Activated naive CD4-positive, alpha-beta T cell treated with anti-CD3 and anti-CD28 coated beads, Interleukin-2, amount 10 ng/mL, durations not matched to agents 5 hours and 36 hours (primary cell): ENCODE results near the gene METTL26. TPM values are rescaled to one million over a fixed set of nuclear protein-coding genes. Genes with fewer than 3 reads are reported as not detected.

Source experiments
- total RNA-seq, 2 experiments: library from RNA; stranded (reverse); gene quantifications; one replicate each; pipeline ENCODE4 v1.2.3, GENCODE V29; 2021

METTL26 gene
- total RNA-seq, result 10 to 100 TPM; 70.0 to 70.7 TPM

DNA sequence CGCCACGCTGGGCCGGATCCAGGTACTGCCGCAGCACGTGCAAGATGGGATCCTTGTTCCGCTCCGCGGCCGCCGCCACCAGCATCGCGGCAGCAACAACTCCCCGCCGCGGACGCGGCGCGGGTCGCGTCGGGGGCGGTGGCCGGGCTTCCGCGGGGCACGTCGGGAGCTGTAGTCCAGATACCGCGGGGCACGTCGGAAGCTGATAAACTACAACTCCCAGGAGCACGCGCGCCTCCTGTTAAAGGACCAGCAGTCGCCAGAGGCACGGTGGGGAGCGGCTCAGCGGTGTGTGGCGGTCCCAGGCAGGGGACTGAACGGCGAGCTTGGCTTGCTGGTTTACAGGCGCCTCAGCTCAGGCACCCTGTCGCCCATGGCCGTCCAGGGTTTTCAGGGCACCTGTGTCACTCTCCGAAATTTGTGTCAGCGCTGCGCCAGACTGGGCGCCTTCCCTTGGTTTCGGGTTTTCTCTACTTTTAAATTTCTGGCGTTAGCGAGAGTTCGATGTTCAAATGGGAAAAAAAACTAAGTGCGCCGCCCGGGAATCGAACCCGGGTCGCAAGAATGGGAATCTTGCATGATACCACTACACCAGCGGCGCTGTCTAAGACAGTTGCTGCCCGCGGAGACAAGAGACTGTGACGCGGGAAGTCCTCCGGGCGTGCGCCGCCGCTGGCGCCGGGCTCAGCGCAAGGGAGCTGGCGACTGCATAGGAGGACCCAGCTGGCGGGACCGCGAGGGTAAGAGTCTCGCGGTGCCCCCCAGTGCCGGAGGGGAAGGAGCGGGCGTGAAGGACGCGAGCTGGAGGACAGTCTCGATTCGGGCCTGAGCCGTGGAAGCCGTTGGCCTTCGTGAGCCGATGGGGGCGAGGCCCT lies at the start of gene METTL26:
TSS of gene METTL26 (minus strand) at position 100 of the 875 bp plus-strand sequence. CDS start at position 85, 15 bp downstream.

DNA sequence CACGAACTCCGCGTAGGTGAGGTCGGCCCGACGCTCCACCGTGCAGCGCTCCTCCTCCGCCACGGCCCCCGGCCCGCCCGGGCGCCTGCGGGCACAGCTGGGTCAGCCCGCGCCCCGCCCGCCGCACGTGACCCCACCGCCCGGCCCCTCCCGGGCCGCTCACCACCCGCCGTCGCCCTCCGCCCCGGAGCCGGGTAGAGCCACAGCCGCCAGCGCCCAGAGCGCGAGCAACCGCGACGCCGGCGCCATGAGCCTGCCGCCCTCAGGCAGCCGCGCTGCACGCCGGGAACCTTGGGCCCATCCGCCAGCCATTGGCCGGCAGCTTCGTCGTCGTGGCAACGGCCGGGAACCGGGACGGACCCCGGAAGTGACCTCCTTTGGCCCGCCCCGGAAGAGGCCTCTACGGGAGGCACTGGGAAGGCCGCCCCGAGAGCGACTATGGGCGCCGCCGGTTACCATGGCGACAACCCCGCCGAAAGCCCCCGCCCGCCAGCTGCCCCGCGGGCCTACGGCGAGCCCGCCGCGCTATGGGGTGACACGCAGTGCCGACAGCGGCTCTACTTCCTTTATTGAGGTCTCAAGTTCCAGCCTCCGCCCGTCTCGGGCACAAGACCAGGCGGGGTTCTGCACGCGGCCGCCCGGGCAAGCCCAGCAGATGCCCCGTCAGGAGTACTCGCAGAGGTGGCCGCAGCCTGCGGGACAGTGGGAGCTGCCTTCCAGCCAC lies 48.1 kb upstream of the METTL26 start, which contains the start of gene JMJD8:
TSS of gene JMJD8 (minus strand) at position 264 of the 724 bp plus-strand sequence. CDS start at position 249, 15 bp downstream.

DNA sequence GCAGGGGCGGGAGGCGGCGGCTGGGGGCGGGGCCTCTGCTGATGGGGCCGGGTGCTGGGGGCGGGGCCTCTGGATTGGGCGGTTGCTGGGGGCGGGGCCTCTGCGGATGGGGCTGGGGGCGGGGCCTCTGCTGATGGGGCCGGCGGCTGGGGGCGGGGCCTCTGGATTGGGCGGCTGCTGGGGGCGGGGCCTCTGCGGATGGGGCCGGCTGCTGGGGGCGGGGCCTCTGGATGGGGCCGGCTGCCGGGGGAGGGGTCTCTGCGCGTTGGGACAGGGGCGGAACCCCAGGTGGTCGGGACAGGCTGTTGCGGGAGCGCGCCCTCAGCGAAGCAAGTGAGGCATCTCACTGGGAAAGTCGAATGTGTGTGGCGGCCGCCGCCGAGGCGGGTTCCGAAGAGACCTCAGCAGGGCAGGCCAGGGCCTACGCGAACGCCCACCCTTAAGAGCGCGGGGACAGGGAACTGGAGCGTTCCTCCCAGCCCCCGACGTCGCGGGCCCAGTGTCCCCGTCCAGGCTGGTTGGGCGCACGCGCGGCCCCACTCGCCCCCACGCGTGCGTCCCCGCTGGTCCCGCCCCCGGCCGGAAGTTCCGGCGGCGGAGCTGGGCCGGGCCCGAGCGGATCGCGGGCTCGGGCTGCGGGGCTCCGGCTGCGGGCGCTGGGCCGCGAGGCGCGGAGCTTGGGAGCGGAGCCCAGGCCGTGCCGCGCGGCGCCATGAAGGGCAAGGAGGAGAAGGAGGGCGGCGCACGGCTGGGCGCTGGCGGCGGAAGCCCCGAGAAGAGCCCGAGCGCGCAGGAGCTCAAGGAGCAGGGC lies 43.9 kb upstream of the METTL26 start, which contains the start of gene STUB1:
TSS of gene STUB1 (plus strand) at position 597 of the 811 bp plus-strand sequence. CDS start at position 713, 116 bp downstream.

DNA sequence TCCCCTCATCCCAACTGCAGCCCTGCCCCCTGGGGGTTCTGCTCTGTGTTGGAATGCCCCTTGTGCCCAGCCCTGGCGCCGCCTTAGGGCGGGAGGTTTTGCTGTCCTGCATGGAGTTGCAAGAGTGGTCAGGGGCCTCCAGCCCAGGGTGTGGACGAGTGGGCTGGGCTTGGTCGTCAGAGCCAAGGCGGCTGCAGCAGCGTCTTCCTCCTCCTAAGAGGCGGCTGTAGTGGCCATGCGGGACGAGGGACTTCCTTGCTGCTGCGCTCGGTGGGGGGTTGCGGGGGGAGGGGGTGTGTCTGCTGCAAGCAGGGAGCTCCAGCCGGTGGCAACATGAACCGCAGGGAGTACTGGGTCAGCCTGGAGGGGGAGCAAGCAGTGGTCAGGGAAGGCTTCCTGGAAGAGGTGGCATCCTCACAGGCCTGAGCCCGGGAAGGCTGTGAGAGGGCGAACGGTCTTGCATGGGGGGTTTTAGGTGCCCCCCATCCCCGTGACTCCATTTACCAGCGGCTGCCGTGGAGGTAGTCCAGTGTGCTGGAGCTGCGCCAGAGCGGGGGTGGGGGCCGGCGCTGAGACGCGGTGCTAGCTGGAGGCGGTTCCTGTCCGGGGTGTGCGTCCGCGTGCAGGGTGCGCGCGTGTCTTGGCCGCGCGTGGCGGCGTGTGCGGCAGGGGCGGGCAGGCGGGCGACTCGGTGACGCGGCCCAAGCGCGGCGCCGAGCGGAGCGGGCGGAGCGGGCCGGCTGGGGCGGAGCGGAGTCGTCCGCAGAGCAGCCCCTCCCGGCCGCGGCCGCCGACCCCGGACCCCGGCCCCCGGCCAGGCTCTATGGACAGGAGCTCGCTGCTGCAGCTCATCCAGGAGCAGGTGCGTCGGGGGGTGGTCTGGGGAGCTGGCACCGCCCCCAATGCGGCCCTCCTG lies 39.1 kb upstream of the METTL26 start, which contains the start of gene RHBDL1:
TSS of gene RHBDL1 (plus strand) at position 704 of the 916 bp plus-strand sequence. CDS start at position 824, 120 bp downstream.

DNA sequence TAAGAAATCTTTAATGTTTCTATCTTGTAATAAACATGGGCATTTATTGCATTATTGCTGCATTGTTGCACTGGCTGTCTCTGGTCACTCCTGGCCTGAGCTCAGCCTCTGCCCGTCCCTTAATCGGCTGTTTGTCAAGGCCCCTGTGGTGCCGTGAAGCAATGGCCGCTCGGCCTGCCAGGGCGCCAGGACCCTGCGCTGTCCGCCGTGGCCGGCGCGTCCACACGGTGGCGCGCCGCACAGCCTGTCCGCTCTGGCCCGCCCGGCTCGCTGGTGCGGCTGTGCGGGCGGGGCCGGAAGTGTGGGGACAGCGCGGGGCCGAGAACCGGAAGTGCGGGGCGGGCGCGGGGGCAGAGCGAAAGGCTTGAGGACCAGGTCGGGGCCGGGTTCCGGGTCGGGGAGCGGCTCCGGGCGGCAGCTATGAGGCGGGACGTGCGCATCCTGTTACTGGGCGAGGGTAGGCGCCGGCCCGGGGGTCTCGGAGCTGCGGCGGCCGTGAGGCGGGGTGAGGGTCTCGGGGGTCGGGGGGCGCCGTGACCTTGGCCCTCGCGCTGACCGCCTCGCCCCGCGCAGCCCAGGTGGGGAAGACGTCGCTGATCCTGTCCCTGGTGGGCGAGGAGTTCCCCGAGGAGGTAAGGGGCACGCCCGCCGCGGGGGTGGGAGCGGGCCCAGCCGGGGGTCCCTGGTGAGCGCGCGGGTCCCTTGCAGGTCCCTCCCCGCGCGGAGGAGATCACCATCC lies 31.8 kb upstream of the METTL26 start, which contains the start of gene RHOT2:
TSS of gene RHOT2 (plus strand) at position 353 of the 739 bp plus-strand sequence. CDS start at position 421, 68 bp downstream.

DNA sequence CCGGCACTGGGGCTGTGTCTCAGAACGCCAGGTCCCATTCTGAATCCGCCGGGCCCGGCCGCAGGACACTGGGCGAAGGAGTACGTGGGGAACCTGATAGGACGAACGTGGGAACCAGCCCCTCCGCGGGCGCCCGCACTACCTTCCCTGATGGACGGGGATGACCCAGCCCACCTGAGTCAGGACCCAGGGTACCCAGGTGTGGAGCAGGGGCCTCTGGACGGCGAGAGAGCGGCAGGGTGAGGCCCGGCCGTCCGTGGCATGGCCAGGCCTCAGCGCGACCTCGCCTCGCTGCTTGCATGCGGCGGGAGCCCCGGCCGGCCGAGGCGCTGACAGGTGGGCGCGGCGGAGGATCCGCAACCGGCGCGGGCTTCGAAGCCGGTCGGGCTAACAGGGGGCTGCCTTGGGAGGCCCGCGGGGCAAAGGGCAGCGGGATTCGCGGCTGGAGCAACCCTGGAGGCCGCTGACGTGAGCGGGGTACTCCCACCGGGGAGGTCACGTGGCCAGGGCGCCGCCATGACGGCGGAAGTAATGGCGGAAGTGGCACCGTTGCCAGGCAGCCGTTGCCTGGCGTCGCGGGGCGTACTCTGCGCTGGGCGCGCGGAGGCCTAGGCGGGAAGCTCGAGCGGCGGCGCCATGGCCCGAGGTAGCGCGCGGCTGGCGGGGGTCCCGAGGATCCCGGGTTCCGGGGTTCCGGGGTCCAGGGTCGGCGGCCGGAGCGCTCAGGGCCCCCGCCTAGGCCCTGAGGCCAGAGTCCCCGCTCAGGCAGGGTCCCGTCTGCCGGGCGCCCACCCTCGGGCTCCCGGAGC lies 12.9 kb upstream of the METTL26 start, which contains the start of gene WDR90:
TSS of gene WDR90 (plus strand) at position 585 of the 809 bp plus-strand sequence. CDS start at position 637, 52 bp downstream.

DNA sequence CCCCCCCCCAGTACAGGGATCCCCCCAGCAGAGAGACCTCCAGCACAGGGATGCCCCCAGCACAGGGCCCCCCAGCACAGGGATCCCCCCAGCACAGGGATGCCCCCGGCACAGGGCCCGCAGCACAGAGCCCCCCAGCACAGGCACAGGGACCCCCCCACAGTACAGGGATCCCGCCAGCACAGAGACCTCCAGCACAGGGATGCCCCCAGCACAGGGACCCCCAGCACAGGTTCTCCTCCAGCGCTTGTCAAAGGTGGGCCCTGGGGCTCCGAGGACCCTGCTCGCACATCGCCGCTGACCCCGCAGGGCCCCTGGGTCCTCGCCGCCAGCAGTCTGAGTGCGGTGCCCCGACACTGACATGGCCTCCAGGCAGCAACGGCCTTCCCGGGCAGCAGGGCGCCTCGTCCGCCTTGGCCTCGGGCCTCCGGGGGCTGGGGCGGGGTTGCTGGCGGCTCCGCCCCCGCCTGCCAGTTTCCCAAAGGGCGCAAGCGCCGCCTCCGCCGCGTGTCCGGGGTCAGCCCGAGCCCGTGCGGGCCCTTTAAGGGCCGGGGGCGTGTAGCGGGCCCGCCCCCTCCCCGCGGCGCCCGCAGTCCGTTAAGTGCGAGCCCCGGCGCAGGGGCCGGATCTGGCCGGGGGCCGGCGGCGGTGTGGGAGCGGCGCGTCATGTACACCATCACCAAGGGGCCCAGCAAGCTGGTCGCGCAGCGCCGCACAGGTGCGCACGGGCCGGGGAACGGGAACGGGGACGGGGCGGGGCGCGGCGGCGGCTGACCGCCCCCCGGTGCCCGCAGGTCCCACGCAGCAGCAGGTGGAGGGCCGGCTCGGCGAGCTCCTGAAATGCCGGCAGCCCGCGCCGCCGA lies 5.5 kb upstream of the METTL26 start, which contains the start of gene MCRIP2:
TSS of gene MCRIP2 (plus strand) at position 503 of the 863 bp plus-strand sequence. CDS start at position 667, 164 bp downstream.

DNA sequence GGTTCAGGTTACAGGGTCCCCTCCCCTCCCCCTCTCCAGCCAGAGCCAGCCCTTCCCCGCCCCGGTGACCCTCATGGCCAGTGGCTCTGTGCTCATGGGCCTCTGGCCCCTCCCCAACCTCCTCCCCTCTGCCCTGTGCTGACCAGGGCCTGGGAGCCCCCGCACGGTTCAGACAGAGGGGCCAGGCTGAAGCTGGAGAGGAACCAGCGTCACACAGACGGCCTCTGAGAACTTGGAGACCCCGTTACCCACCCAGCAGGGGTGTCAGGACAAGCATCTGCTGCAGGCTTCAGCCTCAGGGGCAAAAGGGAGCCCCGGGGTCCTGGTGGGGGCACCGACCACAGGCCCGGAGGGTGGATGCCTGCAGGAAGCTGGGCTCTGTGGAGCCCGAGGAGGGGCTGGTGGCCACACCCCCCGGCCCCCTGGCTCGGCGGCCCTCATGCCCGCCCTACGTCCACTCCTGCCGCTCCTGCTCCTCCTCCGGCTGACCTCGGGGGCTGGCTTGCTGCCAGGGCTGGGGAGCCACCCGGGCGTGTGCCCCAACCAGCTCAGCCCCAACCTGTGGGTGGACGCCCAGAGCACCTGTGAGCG lies 5.2 kb downstream of the METTL26 start, which contains the start of gene WFIKKN1:
TSS of gene WFIKKN1 (plus strand) at position 171 of the 591 bp plus-strand sequence. CDS start at position 440, 269 bp downstream.

DNA sequence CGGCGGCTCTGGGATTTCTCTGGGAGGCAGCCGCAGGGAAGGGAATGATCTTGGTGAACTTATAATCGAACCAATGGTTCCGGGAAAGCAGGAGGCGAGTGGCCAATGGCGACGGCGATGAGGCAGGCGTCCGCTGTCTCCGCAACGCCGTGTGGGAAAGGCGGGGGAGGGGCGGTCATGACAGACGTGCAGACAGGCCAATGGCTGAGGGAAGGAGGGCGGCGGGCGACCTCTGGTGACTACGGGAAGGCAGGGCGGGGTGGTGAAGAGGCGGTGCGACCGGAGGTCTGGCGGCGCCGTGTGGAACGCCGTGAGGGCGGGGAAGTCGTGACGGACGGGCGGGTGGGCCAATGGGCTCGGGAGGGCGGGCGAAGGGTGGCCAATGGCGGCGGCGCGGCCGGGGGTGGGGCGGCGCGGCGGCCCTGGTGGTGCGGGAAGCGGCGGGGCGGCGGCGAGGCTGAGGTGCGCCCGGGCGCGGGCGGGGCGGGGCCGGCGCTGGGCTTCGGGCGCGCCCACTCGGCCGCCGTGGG lies 46.4 kb downstream of the METTL26 start, which contains the start of gene RAB40C:
TSS of gene RAB40C (plus strand) at position 409 of the 530 bp plus-strand sequence. CDS start 226 bp downstream, outside the sequence.

Other genes starting within 250 kb of the METTL26 start
- 10 to 100 TPM; 40.7 to 43.4 TPM for gene NME4, start 239.1 kb downstream of the METTL26 start, total RNA-seq
- 1 to 10 TPM; 5.0 to 6.0 TPM for gene DECR2, start 234.4 kb downstream of the METTL26 start, total RNA-seq
- 10 to 100 TPM; 22.0 to 24.6 TPM for gene RAB11FIP3, start 210.7 kb downstream of the METTL26 start, total RNA-seq
- 10 to 100 TPM; 71.0 to 71.8 TPM for gene CAPN15, start 108.6 kb downstream of the METTL26 start, total RNA-seq
- not detected for gene PRR35, start 75.9 kb downstream of the METTL26 start, total RNA-seq
- gene NHLRC4, start 69.3 kb downstream of the METTL26 start, total RNA-seq, result 1 to 10 TPM; 4.6 to 4.7 TPM
- gene PIGQ, start 66.3 kb downstream of the METTL26 start, total RNA-seq, result 10 to 100 TPM; 32.9 to 36.8 TPM
- gene RAB40C, start 46.2 kb downstream of the METTL26 start, total RNA-seq, result 10 to 100 TPM; 12.7 to 14.1 TPM
- gene WFIKKN1, start 5.3 kb downstream of the METTL26 start, total RNA-seq, result under 1 TPM; 0.33 to 0.36 TPM
- gene MCRIP2, start 5.5 kb upstream of the METTL26 start, total RNA-seq, result 10 to 100 TPM; 28.9 to 31.2 TPM
- gene WDR90, start 13.1 kb upstream of the METTL26 start, total RNA-seq, result 10 to 100 TPM; 63.2 to 67.3 TPM
- 100 to 1,000 TPM; 126 to 134 TPM for gene RHOT2, start 31.8 kb upstream of the METTL26 start, total RNA-seq
- gene RHBDL1, start 39.4 kb upstream of the METTL26 start, total RNA-seq, result 1 to 10 TPM; 1.3 to 1.6 TPM
- gene STUB1, start 44.1 kb upstream of the METTL26 start, total RNA-seq, result 10 to 100 TPM; 61.4 to 61.7 TPM
- gene JMJD8, start 48.0 kb upstream of the METTL26 start, total RNA-seq, result 10 to 100 TPM; 30.3 to 31.4 TPM
- gene WDR24, start 54.1 kb upstream of the METTL26 start, total RNA-seq, result 10 to 100 TPM; 15.2 to 16.1 TPM
- 10 to 100 TPM; 21.2 to 21.5 TPM for gene FBXL16, start 69.5 kb upstream of the METTL26 start, total RNA-seq
- 1 to 10 TPM; 5.5 TPM for gene METRN, start 78.8 kb upstream of the METTL26 start, total RNA-seq
- 10 to 100 TPM in 1 of 2 experiments, 1 to 10 TPM in 1; 9.7 to 10.8 TPM for gene ANTKMT, start 84.8 kb upstream of the METTL26 start, total RNA-seq
- gene CCDC78, start 90.1 kb upstream of the METTL26 start, total RNA-seq, result 1 to 10 TPM; 1.6 to 2.1 TPM
- gene HAGHL, start 90.8 kb upstream of the METTL26 start, total RNA-seq, result 1 to 10 TPM; 5.2 to 7.6 TPM
- gene CIAO3, start 104.7 kb upstream of the METTL26 start, total RNA-seq, result 10 to 100 TPM; 30.8 to 33.1 TPM
- not detected for gene MSLN, start 124.4 kb upstream of the METTL26 start, total RNA-seq
- 10 to 100 TPM; 22.2 to 23.1 TPM for gene RPUSD1, start 152.1 kb upstream of the METTL26 start, total RNA-seq
- 10 to 100 TPM; 67.0 to 72.2 TPM for gene CHTF18, start 152.3 kb upstream of the METTL26 start, total RNA-seq
- not detected for gene GNG13, start 164.4 kb upstream of the METTL26 start, total RNA-seq